MM.1S (cell line): ENCODE measurements around the gene GABBR1.

Experiments used
- DNase-seq: peaks from one replicate; pipeline ENCODE4 v3.0.0-alpha.2; 2015
- H2AFZ ChIP-seq: fragments of 300-600 bp; sonication (generic); 2 replicates; pipeline ENCODE4 v1.6.0; 2016; ENCODE audit warnings: antibody characterized with exemption, low read length
- H3F3A ChIP-seq: fragments of 300-600 bp; sonication (generic); 2 replicates; pipeline ENCODE4 v1.6.1; 2016; ENCODE audit warnings: mild to moderate bottlenecking, antibody characterized with exemption, low read length, moderate library complexity, mixed read lengths; ENCODE audit not compliant: insufficient read depth
- H3K27ac ChIP-seq: fragments of 300-600 bp; sonication (generic); 2 replicates; pipeline ENCODE4 v1.5.1; 2016; ENCODE audit warnings: mild to moderate bottlenecking, low read length
- H3K27me3 ChIP-seq: fragments of 300-600 bp; sonication (generic); replicated peaks from 2 replicates; pipeline ENCODE4 v1.6.0; 2016; ENCODE audit warnings: low read length; ENCODE audit not compliant: insufficient read depth
- H3K36me3 ChIP-seq: fragments of 300-600 bp; sonication (generic); replicated peaks from 2 replicates; pipeline ENCODE4 v1.6.1; 2016; ENCODE audit warnings: mild to moderate bottlenecking, low read length, mixed read lengths; ENCODE audit not compliant: insufficient read depth
- H3K4me1 ChIP-seq: fragments of 300-600 bp; sonication (generic); 2 replicates; pipeline ENCODE4 v1.6.1; 2016; ENCODE audit warnings: low read length, mixed read lengths
- H3K4me2 ChIP-seq: fragments of 300-600 bp; sonication (generic); 2 replicates; pipeline ENCODE4 v1.6.0; 2016; ENCODE audit warnings: low read depth, low read length
- H3K4me3 ChIP-seq: fragments of 300-600 bp; sonication (generic); 2 replicates; pipeline ENCODE4 v1.5.1; 2016; ENCODE audit warnings: low read length, mixed read lengths
- H3K79me2 ChIP-seq: fragments of 300-600 bp; sonication (generic); 2 replicates; pipeline ENCODE4 v1.6.1; 2016; ENCODE audit warnings: mixed run types, low read length, mixed read lengths
- H3K9ac ChIP-seq: fragments of 300-600 bp; sonication (generic); 2 replicates; pipeline ENCODE4 v1.6.1; 2016; ENCODE audit warnings: low read length, mixed read lengths
- H3K9me2 ChIP-seq: fragments of 300-600 bp; sonication (generic); replicated peaks from 2 replicates; pipeline ENCODE4 v1.6.1; 2016; ENCODE audit warnings: mild to moderate bottlenecking, low read length, mixed read lengths; ENCODE audit not compliant: insufficient read depth
- H3K9me3 ChIP-seq: fragments of 300-600 bp; sonication (generic); replicated peaks from 2 replicates; pipeline ENCODE4 v1.6.1; 2016; ENCODE audit warnings: mild to moderate bottlenecking, low read length, mixed read lengths; ENCODE audit not compliant: insufficient read depth
- H4K20me1 ChIP-seq: fragments of 300-600 bp; sonication (generic); 2 replicates; pipeline ENCODE4 v1.6.1; 2016; ENCODE audit warnings: mild to moderate bottlenecking, low read length, moderate library complexity, mixed read lengths; ENCODE audit not compliant: insufficient read depth
- EZH2 ChIP-seq: fragments of 300-600 bp; sonication (generic); optimal IDR thresholded peaks from 2 replicates; pipeline ENCODE3; 2017; ENCODE audit warnings: low read depth, mild to moderate bottlenecking, antibody characterized with exemption, low read length, mixed read lengths
- EZH2phosphoT487 ChIP-seq: fragments of 300-600 bp; sonication (generic); IDR thresholded peaks from 2 replicates; pipeline ENCODE4 v1.6.1; 2018; ENCODE audit warnings: antibody characterized with exemption, low read length
- TF ChIP-seq, protein P1 (sequence below): fragments of 300-600 bp; sonication (generic); IDR thresholded peaks from 2 replicates; pipeline ENCODE4 v1.5.1; 2016; ENCODE audit warnings: antibody characterized with exemption, low read length, mixed read lengths

Gene GABBR1

DNA sequence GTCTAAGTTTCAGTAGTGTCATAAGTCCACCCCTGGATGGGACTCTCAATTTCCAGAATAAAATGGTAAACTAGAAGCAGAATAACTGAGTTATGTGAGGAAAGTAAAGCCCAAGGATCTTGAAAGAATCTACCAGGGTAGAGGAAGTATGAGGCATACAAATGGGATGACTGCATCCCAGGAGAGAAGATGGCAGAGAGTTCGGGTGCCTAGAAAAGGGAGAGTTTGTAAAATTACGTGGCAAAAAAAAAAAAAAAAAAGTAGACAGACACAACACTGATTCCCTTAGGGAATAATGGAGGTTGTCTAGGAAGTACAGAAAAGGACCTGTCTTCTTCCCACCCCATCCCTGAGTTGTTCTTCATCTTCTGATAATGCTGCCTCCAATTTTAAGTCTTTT lies 3.4 kb downstream of the GABBR1 start:
- Histone ChIP-seq H3F3A (no peaks in the 10 kb centered on the region), H3K27me3 (no peaks in the 10 kb centered on the region), H3K79me2 (no peaks in the 10 kb centered on the region), H3K4me3 (no peak overlapping the region), H3K36me3 (no peaks in the 10 kb centered on the region), H3K9ac (no peak overlapping the region), H3K4me2 (no peak overlapping the region), H3K9me2 (no peaks in the 10 kb centered on the region), H2AFZ (no peak overlapping the region), H3K4me1 (0 out of 2 replicates have a peak, but pooled peaks cover 5% of the 10 kb centered on the region), H4K20me1 (no peaks in the 10 kb centered on the region), H3K27ac (no peak overlapping the region), H3K9me3 (no peaks in the 10 kb centered on the region)
- TF ChIP-seq EZH2 (no peak), EZH2phosphoT487 (no peak)
- TF ChIP-seq, protein P1, sequence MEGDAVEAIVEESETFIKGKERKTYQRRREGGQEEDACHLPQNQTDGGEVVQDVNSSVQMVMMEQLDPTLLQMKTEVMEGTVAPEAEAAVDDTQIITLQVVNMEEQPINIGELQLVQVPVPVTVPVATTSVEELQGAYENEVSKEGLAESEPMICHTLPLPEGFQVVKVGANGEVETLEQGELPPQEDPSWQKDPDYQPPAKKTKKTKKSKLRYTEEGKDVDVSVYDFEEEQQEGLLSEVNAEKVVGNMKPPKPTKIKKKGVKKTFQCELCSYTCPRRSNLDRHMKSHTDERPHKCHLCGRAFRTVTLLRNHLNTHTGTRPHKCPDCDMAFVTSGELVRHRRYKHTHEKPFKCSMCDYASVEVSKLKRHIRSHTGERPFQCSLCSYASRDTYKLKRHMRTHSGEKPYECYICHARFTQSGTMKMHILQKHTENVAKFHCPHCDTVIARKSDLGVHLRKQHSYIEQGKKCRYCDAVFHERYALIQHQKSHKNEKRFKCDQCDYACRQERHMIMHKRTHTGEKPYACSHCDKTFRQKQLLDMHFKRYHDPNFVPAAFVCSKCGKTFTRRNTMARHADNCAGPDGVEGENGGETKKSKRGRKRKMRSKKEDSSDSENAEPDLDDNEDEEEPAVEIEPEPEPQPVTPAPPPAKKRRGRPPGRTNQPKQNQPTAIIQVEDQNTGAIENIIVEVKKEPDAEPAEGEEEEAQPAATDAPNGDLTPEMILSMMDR, result no peak
- no peak for DNase-seq

DNA sequence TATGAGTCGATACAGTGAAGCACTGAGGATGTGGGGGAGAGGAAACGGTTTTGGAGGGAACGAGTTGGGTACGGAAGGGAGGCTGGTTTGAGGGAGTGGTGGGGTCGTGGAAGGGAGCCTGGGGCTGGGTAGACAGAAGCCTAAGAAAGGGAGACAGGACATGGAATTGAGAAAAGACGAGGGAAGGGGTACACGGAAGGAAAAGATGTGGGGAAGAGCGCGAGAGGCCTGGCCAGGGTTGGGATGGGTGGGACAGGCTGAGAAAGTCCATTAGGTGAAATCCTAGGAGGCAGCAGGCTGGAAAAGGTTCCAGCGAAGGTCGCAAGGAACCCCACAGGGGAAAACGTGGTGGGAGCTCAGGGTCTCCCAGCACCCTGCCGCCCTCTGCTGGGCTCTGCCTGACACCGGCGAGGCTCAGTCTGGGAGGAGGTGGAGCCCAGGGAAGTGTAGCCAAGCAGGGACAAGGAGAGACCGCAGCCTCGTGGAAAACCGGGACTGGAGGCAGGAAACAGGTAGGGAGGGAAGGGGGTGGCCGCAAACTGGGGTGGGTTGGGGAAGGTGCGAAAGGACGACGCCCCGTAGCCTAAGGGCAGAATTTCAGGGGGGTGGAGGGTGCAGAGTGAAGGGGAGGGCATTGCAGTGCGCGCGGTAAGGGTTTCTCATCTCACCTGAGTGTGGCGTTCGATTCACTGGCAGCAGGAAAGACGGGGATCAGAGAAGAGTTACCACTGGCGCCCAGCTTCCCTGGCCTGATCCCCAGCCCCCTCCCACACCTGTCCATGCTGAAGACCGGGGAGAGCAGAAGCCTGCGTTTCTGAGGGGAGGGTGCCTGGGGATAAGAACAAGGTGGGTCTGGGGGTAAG lies 4.3 kb downstream of the GABBR1 start:
- peak; percentile 53 for DNase-seq
- H3K4me2 ChIP-seq, result peak overlapping the region; percentile 97
- peak overlapping the region; percentile 83 for H3K4me3 ChIP-seq
- no peaks in the 10 kb centered on the region for H3K27me3 ChIP-seq
- no peaks in the 10 kb centered on the region for H3K9me2 ChIP-seq
- no peaks in the 10 kb centered on the region for H3K9me3 ChIP-seq
- H3K9ac ChIP-seq, result peak overlapping the region; percentile 42; the same call in 1 of the 2 replicates
- H2AFZ ChIP-seq, result peak overlapping the region; percentile 75
- H3K79me2 ChIP-seq, result no peaks in the 10 kb centered on the region
- H3K27ac ChIP-seq, result no peak overlapping the region
- H3K4me1 ChIP-seq, result 0 out of 2 replicates have a peak, but pooled peaks cover 5% of the 10 kb centered on the region
- no peaks in the 10 kb centered on the region for H3K36me3 ChIP-seq
- TF ChIP-seq, protein P1, result peak; percentile 60
- no peak for TF ChIP-seq EZH2
- no peak for TF ChIP-seq EZH2phosphoT487
- H4K20me1 ChIP-seq, result no peaks in the 10 kb centered on the region
- no peaks in the 10 kb centered on the region for H3F3A ChIP-seq

GRCh38 chr6:29627755-29628418 lies 5.1 kb downstream of the GABBR1 start:
- peak overlapping the region; percentile 42; the same call in 1 of the 2 replicates for H3K9ac ChIP-seq
- no peak for DNase-seq
- peak overlapping the region; percentile 75 for H2AFZ ChIP-seq
- 0 out of 2 replicates have a peak, but pooled peaks cover 5% of the 10 kb centered on the region for H3K4me1 ChIP-seq
- no peaks in the 10 kb centered on the region for H3K79me2 ChIP-seq
- no peaks in the 10 kb centered on the region for H3K36me3 ChIP-seq
- no peaks in the 10 kb centered on the region for H3K27me3 ChIP-seq
- H3K9me2 ChIP-seq, result no peaks in the 10 kb centered on the region
- H3F3A ChIP-seq, result no peaks in the 10 kb centered on the region
- H4K20me1 ChIP-seq, result no peaks in the 10 kb centered on the region
- no peak overlapping the region for H3K27ac ChIP-seq
- H3K9me3 ChIP-seq, result no peaks in the 10 kb centered on the region
- no peak for TF ChIP-seq EZH2phosphoT487
- TF ChIP-seq, protein P1, result no peak
- TF ChIP-seq EZH2, result no peak
- peak overlapping the region; percentile 83 for H3K4me3 ChIP-seq
- H3K4me2 ChIP-seq, result peak overlapping the region; percentile 97
